LNCaP clone FGC (cell line): ENCODE data around the gene HDAC4.

Source experiments
- DNase-seq: peaks from one replicate; pipeline ENCODE4 v3.0.0-alpha.2; 2011; ENCODE audit warnings: low read depth
- H3K4me3 ChIP-seq: 2 replicates; pipeline ENCODE4 v1.5.1; 2011; ENCODE audit warnings: mild to moderate bottlenecking, low read depth, low read length, control low read depth
- TF ChIP-seq, protein P1 (sequence below): IDR thresholded peaks from 2 replicates; pipeline ENCODE4 v1.5.1; 2012; ENCODE audit warnings: mild to moderate bottlenecking; ENCODE audit not compliant: control insufficient read depth, insufficient read depth; ENCODE audit errors: extremely low read depth

HDAC4 gene

DNA sequence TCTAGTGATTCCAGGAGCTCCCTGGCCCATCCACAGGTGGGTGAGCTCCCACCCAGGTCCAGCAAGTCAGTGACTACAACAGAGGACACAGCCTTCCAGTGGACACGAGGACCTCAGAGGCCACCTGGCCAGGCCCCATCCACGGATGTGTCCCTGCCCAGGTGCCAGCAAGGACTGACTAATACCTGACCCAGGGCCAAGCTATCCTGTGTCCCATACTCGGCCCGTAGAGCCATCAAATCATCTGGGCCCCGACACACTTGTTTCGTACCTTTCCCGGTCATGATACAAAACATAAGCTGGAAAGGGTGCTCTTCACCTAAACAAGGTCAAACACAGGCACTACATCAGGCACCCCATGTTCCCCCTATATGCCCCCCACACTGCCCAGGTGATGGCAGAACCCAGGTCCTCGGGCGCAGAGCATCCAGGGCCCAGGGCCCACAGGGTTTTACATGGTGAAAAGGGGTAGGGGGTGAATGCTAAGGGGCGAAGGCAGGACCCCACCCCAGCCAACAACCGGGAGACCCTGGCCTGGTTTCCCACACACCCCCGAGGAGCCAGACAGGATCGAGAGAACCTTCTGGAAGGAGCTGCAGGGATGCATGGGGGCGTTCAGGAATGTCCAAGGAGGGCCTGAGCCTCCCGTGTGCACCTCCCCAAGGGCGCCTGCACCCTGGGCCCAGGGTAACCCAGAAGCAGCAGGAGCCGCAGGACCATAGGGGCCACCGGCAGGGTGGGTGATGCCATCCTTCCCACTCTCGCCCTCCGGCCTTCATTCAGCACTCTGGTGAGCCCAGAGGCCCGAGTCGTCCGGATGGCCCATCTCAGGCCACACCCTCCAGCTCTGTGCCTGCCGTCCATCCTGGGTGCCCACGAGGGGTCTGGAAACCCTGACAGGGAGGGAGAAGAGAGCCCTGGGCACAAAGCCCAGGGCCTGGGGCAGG, 94.3 kb downstream of the HDAC4 start:
- TF ChIP-seq, protein P1, sequence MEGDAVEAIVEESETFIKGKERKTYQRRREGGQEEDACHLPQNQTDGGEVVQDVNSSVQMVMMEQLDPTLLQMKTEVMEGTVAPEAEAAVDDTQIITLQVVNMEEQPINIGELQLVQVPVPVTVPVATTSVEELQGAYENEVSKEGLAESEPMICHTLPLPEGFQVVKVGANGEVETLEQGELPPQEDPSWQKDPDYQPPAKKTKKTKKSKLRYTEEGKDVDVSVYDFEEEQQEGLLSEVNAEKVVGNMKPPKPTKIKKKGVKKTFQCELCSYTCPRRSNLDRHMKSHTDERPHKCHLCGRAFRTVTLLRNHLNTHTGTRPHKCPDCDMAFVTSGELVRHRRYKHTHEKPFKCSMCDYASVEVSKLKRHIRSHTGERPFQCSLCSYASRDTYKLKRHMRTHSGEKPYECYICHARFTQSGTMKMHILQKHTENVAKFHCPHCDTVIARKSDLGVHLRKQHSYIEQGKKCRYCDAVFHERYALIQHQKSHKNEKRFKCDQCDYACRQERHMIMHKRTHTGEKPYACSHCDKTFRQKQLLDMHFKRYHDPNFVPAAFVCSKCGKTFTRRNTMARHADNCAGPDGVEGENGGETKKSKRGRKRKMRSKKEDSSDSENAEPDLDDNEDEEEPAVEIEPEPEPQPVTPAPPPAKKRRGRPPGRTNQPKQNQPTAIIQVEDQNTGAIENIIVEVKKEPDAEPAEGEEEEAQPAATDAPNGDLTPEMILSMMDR, result no peak
- DNase-seq, result no peak
- H3K4me3 ChIP-seq, result no peak overlapping the region

- DNase-seq, result no peak
- TF ChIP-seq, protein P1, result no peak
- H3K4me3 ChIP-seq, result no peak overlapping the region
Measured at GRCh38 chr2:239305771-239306170, 95.0 kb downstream of the HDAC4 start.

- TF ChIP-seq, protein P1, result no peak
- no peak overlapping the region for H3K4me3 ChIP-seq
- no peak for DNase-seq
Measured at GRCh38 chr2:239305222-239305575, 95.6 kb downstream of the HDAC4 start.

GRCh38 chr2:239304533-239305221, 96.1 kb downstream of the HDAC4 start:
- no peak overlapping the region; the same call in 1 of the 2 replicates for H3K4me3 ChIP-seq
- no peak for DNase-seq
- TF ChIP-seq, protein P1, result no peak

GRCh38 chr2:239303711-239304532, 96.9 kb downstream of the HDAC4 start:
- DNase-seq, result peak; percentile 68
- TF ChIP-seq, protein P1, result no peak
- H3K4me3 ChIP-seq, result peak overlapping the region; percentile 25; the same call in 1 of the 2 replicates

DNA sequence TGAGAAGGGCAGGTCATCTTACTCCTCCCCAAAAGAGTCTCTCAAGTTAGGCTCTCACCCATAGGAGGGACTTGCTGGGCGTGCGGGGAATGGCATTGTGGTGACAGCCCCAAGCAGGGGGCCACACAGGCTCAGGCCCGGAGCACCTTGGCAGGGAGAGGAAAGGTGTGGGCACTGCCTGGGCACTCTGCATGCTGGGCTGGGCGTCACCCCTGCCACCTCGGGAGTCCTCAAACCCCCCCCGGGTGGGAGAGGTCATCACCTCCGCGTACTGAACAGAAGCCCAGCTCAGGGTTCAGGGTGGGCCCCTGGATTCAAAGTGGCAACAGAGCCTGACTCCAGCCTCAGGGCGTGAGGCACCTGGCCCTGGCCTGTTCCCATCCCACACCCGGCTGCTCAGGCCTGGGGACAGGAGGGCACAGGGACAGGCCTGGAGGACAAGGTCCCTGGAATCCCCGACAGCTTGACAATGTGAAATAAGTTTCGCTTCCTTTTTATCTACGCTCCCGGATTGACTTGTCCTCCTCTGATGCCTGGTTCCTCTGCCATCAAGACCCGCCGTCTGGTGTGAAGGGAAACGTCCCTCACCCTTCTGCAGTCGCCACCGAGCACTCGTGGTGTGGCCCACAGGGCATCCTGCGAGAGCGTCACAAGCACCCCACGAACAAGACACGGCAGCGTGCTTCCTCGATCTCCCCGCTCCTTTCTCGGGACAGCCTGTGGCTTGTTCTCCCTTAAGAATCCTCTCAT, 97.8 kb downstream of the HDAC4 start:
- no peak for DNase-seq
- TF ChIP-seq, protein P1, result no peak
- no peak overlapping the region for H3K4me3 ChIP-seq
